SU-DHL-6 (cell line): ENCODE measurements around the gene GGT1.

Source experiments
- EZH2phosphoT487 ChIP-seq: fragments of 200-600 bp; sonication (generic), shearing (Covaris generic); conservative IDR thresholded peaks from 2 replicates; pipeline ENCODE4 v1.6.1; 2018; ENCODE audit warnings: mild to moderate bottlenecking, antibody characterized with exemption, low read length, moderate library complexity, mixed read lengths
- TF ChIP-seq, protein P1 (sequence below): fragments of 200-600 bp; sonication (generic); IDR thresholded peaks from one replicate; pipeline ENCODE4 v1.5.1; 2017; ENCODE audit warnings: antibody characterized with exemption, mild to moderate bottlenecking, low read length, moderate library complexity; ENCODE audit not compliant: insufficient read depth, poor library complexity, severe bottlenecking

GRCh38 chr22:24582056-24582814, 20.8 kb upstream of the GGT1 start:
- TF ChIP-seq, protein P1, sequence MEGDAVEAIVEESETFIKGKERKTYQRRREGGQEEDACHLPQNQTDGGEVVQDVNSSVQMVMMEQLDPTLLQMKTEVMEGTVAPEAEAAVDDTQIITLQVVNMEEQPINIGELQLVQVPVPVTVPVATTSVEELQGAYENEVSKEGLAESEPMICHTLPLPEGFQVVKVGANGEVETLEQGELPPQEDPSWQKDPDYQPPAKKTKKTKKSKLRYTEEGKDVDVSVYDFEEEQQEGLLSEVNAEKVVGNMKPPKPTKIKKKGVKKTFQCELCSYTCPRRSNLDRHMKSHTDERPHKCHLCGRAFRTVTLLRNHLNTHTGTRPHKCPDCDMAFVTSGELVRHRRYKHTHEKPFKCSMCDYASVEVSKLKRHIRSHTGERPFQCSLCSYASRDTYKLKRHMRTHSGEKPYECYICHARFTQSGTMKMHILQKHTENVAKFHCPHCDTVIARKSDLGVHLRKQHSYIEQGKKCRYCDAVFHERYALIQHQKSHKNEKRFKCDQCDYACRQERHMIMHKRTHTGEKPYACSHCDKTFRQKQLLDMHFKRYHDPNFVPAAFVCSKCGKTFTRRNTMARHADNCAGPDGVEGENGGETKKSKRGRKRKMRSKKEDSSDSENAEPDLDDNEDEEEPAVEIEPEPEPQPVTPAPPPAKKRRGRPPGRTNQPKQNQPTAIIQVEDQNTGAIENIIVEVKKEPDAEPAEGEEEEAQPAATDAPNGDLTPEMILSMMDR = no peak
- no peak for TF ChIP-seq EZH2phosphoT487
